ENCODE measurements around the gene NTRK3.

DNA sequence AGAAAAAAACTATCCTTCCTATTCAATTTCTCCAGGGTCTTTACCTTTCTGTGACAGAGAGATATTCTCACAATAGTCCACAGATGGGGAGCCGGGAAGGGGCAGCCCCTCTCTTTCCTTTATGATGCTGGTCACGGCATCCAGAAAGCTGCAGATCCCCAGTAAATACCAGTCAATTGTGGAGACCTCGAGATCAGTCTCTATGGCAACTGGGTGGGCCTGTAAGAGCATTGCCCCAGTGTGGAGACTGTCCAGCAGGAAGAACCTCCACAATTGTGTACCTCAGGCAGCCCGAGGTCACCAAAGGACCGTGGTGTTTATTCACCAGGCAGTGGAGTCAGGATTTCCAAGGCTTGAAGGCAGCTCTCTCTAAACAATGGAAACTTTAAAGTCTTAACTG, 291.2 kb downstream of the NTRK3 start:
- TF ChIP-seq, protein P1, sequence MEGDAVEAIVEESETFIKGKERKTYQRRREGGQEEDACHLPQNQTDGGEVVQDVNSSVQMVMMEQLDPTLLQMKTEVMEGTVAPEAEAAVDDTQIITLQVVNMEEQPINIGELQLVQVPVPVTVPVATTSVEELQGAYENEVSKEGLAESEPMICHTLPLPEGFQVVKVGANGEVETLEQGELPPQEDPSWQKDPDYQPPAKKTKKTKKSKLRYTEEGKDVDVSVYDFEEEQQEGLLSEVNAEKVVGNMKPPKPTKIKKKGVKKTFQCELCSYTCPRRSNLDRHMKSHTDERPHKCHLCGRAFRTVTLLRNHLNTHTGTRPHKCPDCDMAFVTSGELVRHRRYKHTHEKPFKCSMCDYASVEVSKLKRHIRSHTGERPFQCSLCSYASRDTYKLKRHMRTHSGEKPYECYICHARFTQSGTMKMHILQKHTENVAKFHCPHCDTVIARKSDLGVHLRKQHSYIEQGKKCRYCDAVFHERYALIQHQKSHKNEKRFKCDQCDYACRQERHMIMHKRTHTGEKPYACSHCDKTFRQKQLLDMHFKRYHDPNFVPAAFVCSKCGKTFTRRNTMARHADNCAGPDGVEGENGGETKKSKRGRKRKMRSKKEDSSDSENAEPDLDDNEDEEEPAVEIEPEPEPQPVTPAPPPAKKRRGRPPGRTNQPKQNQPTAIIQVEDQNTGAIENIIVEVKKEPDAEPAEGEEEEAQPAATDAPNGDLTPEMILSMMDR (conservative IDR thresholded peaks at IDR 0.05; ENCODE audit: low read depth, low read length), result no peak
- TF ChIP-seq EZH2phosphoT487 (IDR thresholded peaks at IDR 0.05; ENCODE audit: borderline replicate concordance, low read length), result no peak
- TF ChIP-seq EZH2 (IDR thresholded peaks at IDR 0.05; ENCODE audit: low read length, unreplicated experiment), result no peak

Measured in PC-3 (cell line).